GM19324 (cell line): Measurements from ENCODE around the gene ADCY7.
"Not testable (repeated sequence)": the region's sequence is repeated elsewhere in the genome, so short reads cannot be mapped to it uniquely, and the experiment has no call there.

Source experiments
- ATAC-seq: cut with Tn5 transposase; IDR thresholded peaks from one replicate; pipeline ENCODE4 v1.9.1; 2021; ENCODE audit warnings: mild to moderate bottlenecking, moderate library complexity; ENCODE audit not compliant: unreplicated experiment, low FRiP score

Gene ADCY7

DNA sequence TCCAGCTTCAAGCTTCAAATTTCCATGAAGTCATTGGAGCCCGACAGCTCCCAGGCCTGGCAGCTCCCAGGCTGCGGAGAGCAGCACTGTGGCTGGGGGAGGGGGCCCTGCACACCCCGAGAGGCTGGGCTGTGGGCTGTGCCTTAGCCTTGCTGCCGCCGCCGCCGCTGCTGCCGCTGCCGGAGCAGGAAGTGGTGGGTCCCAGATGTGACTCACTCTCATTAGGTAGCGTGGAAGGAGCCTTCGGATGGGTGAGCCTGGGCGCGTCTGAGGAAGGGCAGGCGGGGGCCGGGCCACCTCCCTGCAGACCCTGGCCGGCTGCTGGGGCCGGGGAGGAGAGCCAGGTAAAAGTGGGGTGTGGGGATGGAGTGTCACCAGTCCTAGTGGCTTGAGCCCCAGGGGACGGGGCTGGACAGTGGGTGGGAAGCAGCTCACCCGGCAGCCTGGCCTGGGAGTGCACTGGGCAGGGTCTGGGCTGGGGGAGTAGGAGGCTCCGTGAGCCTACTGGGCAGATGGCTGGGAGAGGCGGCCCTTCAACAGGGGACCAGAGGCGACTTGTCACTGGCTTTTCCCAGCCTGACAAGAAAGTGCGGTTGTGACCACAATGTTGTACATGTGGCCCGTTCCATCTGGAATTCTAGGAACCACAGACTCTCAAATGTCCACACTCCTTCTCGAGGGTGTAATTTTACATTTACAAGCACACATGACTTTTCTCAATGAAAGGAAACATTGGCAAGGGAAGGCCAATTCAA, at the start of gene ADCY7:
ADCY7 (plus strand) TSS at position 215 of the 755 bp plus-strand sequence. CDS start 21,629 bp downstream, outside the sequence.
- peak; percentile 76 for ATAC-seq

DNA sequence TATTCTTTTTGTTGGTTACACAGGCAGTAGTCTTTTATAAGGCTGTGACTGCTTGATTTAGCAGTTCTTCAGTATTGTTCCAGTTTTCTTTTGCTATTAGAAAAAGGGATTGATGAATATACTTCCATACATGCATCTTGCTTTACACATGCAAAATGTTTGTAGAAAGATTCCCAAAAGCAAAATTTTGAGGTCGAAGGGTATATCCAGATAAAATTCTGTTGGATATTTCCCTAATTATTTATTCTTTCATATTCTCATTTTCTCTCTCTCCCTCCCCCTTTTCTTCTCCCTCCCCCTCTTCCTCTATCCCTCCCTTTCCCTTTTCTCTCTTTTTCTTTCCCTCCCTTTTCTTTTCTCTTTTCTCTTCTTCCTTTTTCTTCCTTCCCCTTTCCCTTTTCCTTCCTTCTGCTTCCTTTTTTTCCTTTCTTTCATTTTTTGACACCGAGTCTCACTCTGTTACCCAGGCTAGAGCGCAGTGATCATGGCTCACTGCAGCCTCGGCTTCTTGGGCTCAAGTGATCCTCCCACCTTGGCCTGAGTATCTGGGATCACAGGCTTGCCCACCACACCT, 46.9 kb upstream of the ADCY7 start:
- no peak for ATAC-seq

DNA sequence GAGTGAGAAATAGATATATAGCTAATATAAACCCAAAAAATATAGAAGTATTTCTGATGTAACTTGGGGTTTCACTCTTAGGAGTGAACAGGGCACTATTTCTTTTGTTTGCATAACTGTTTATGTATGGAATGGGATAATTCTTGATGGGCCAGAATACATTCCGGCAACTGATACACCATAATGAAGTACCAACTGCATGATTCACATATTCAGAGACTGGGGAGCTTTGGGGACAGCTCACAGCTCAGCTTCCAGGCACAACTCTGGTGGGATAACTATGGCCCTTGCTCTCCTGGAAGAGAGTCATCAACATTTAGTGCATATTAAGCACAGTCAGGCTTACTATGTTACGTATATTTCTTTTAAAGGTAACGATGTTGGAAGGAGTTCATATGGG, 42.1 kb upstream of the ADCY7 start:
- ATAC-seq = no peak

DNA sequence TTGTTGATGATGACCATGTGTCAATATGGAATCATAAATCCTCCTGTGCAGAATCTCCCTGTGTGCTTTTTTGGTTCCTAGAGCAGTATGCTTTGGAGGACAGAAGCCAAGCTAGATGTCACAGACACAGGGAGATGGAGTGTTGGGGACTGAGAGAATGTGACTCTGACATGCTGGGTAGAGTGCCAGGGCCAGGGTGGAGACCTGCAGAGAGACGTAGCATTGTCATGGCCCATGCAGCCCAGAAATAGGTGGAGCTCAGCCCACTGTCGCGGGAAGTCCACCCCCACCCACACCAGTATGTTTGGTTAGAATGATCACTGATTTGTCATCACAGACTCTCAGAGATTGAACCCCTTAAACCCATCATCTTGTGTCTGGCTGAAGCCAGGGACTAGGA, 39.2 kb upstream of the ADCY7 start:
- ATAC-seq = no peak

DNA sequence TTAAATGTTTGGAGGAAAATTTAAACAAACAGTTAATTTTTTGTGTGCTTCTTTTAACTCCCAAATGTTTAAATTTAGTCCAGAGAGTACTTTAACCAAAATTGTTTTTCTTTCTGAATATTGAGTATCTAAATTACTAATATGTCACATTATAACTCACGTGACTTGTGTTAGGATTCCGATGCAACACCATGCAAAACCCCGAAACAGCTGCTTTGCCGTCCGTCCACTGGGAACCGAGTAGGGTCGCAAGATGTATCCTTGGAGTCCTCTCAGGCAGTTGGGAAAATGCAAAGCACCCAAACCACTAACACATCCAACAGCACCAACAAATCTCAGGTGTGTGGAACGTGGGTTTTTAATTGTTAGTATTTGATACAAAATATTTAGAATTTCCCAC, 38.7 kb upstream of the ADCY7 start:
- ATAC-seq = no peak

DNA sequence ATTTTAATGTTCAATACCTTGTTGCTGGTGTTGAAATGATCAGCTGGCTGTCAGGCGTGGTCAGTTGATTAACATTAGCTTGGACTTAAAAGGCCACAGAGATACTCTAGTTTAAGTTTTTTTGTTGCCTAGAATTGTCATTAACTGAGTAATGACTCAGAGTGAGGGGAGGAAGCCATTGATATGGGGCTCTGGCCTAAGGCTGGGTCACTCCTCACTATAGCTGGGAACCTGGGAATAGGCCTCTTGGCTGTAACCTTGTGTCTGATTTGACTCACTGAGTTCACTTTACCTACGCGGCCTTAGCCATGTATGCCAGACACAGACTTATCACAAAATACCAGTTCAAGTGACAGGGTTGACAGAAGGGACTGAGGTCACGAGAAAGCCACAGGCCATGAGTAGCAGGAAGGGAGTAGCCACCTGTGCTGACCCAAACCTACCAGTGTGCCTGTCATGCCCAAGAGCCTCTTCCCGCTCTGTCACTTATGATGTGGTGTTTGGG, 37.9 kb upstream of the ADCY7 start:
- ATAC-seq = no peak

DNA sequence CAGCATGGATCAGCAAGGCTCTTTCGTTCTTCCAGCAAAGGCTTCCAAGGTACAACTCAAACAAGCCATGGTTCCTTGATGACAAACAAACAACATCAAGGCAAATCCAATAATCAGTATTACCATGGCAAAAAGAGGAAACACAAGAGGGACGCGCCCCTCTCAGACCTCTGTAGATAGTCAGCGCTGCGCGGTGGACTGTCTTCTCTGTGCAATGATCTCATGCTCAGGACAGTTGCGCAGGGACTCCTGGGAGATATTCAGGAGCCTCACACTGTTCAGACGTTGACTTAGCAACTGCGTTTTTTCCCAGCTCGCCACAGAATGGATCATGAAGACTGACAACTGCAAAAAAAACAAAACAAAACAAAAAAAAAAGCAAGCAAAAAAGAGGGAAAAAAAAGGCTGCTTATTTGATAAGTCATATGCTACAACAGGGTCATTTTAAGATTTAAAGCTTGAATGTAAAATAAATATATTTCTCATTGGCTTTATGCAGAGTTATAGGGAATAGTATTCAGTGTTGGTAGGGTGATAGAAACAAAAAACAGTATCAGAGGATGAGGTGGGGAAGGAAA, 37.1 kb upstream of the ADCY7 start:
- ATAC-seq = no peak

DNA sequence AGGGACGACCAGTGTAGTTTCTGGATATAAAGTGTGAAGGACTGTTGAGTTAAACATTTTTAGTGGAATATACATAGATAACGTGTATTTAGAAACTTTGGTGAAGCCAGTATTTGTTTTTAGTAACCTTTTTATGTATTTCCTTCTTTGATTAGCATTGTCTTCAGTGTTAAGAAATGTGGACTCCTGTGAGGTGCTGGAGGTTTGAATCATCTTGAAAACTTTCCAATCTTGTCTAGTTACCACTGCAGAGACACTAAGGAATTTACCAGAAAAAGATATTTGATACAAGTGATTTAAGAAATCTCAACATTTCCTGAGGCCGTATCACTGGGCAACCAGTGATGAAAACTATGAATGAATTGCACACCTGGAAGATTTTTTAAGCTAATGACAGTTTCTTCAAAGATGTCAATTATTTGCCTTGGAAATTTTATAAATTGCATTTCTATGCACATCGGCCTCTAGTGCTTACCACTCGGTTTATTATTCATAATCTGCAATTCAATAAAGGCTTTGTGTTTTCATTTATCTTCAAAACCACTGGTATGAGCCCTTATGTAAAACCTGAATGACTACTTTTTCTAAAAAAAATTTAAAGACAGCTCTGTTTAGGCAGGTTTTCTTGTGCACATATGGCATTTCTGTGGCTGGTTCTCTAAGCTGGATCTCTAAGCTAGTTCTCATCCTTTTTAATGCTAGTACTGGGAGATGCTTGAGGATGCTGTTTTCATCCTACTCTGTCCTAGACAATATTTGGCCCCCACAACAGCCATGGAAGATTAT, 31.4 kb upstream of the ADCY7 start:
- ATAC-seq = no peak

DNA sequence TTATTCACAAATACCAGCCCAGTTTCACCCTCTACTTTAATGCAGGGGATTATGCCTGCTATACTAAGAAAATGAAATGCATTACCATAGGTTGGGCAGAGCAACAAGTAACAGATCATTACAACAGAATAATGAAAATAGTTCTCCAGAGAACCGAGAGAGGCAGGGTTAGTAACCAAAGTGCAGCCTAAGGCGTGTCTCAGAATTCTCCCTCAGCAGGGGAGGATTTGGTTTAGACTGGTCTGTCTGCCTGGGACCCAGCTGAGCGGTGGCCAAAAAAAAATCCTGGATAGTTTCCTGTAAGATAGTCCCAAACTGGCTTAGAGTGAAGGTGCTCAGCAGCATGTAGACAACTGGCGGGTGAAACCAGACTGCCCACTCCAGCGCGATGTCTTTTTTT, 30.8 kb upstream of the ADCY7 start:
- ATAC-seq = no peak

DNA sequence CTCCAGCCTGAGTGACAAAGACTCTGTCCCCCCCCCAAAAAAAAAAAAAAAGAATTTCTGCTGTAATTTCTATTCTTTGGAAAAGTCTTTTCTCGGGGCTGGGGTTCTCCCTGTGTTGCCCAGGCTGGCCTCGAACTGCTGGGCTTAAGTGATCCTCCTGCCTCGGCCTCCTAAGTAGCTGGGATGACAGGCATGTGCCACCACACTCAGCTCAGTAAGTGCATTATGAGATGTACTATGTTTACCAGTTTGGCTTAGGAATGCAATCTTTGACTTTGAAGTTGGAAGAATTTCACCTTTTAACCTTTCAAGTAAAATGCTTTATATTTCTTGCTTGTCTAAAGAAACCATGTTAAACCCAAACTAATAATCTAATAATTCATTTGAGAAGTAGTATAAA, 28.0 kb upstream of the ADCY7 start:
- no peak for ATAC-seq

DNA sequence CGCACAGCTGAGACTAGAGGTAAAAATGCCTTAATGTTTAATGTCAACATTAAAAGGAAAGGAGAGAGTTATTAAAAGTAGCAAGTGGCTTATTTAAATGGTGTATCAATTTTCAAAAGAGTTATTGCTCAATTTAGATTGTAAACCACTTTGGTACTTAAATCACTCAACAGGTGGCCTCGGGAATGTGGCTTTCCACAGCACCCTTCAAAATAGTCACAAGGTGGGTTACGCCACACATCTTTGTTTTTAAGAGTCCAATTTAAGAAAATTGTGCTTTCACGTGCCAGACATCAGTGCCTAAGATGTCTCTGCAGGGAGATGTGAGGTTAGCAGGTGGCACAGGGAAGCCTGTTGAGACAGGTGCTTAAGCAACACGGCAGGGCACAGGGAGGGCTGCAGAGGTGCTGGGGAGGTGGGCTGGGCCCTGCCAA, 27.5 kb upstream of the ADCY7 start:
- no peak for ATAC-seq

DNA sequence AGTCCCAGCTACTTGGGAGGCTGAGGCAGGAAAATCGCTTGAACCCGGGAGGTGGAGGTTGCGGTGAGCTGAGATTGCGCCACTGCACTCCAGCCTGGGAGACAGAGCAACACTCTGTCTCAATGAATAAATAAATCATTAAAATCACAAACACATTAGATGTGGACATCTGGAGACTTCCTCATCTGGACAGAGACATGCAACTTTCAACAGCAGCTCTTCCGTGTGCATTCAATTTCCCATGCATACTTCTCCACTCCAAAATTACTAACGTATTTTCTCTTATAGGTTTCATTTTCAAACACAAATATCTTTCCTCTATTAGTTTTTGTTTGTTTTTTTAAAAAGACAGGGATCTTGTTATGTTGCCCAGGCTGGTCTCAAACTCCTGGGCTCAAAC, 23.3 kb upstream of the ADCY7 start:
- not testable (repeated sequence) for ATAC-seq

DNA sequence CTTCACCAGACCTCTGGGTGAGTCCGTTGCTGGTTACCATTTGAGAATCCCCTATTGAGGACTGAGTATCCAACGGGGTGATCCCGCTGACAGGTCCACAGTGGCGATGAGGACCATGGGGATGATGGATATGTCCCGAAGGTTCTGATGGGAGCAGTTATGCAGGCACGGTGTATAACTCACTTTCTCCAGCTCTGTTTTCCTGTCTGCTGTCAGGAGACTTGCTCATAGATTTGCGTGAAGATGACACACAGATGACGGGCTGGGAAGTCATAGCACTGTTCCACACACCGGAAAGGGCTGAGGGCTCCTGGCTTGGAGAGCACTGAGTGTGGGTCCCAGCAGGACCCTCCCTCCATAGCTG, 22.2 kb upstream of the ADCY7 start:
- no peak for ATAC-seq

DNA sequence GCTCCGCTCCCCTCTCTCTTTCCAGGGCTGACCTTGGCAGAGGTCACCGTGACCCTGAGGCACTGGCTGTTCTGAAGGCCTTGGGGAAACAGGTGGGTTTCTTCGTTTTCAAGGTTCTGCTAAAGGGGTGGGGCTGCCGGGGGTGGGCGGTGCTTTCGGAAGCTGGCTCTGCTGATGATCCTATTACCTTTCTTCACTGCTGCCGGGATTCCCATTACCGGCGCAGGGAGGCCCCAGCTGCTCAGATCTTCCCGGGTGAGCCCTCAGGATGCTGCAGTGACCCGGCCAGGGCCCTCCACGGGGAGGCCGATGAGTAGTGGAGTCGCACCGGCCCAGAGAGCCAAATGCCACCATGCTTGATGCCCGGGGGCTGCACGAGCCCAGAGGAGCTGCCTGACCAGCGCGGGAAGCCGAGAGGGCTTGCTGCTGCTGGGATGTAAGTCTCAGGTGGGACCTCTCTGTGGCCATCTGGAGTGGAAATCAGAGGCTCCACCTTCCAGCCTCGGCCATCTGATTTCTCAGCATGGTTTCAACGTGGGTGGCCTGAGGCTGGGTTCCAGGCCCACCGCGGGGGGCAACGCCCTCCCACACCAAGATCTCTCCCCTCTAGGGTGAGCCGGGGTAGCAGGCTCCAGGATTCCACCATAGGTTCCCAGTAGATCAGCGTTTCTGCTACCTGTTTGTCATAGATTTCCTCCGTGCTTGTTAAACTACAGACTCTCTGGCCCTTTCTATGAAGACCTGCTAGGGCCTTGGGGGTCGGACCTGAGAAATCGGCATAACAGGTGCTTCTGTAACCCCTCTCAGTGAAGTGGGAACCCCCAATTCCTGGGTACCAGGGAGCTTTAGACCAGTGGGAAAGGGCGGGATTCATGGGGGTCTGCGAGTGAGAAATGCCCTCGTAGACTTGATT, 21.6 kb upstream of the ADCY7 start:
- no peak for ATAC-seq

DNA sequence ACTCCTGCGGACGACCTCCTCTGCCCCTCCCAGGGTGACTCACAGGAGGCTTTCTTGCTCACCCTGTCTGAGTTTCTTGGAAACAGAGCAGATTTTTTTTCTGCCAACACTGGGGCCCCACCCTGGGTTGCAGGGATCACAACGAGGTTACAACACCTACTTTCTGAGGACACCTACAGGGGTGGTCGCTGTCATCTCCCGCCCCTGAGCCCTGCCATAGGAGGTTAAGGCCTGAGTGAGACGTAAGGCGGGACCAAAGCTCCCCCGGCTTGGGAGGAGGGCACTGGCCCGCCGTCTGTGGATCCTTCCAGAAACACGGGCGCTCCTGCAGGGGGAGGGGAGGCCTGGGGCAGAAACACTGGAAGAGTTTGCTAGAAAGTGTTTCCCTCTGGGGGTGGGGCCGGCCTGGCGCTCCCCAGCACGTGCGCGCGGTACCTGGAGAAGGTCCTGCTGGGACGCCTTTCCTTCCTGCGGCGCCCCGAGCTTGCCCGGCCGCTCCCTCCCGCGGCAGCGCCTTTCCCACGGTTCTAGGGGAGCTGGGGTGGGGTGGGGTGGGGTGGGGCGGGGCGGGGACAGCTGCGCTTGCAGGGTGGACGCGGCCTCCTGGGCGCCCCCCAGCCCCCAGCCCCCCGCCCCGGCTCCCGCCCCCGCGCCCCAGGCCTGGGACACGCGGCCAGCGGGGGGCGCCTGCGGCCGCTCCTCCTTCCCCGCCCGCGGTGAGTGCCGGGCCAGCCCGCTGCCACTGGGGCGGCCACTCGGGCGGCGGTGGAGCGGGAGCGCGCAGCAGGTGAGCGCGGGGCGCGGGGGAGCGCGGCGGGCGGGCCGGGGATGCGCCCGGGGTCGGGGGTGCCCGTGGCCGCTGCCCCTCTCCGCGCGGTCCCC, 20.7 kb upstream of the ADCY7 start:
- peak; percentile 76 for ATAC-seq

DNA sequence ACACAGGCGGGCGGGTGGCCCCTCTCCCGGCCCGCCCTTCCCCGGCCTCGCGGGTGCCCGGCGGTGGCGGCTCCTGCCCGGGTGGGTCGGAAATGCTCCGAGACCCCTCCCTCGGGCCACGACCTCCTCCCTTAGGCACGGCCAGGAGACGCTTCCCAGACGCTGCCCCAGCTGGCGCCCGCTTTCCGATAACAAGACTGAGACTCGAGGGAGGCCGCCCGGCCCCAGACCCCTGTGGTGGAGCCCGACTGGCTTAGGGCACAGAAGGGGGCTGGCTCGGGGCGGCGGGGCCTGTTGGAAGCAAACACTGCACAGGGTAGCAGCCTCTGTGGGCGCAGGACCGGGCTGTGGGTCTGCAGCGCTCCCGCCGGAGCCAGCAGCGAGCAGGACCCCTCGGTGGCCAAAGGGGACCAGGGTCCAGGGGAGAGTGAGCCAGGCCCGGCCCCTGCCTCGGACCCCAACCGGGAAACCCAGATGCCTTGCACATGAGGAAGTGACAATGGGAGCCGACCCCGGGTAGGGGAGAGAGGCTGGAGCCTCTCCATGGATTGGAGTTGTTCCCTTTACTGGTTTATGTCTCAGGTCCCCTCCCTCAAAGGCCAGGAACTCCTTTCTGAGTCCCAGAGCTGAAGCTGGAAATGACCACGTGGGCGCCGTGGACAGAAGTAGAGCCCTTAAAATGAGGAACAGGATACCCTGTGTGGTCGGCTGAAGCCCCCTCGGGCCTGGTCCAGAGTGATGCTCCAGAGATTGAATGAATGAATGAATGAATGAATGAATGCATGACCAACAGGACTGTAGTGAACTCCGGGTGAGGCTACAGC, 19.8 kb upstream of the ADCY7 start:
- ATAC-seq = no peak

DNA sequence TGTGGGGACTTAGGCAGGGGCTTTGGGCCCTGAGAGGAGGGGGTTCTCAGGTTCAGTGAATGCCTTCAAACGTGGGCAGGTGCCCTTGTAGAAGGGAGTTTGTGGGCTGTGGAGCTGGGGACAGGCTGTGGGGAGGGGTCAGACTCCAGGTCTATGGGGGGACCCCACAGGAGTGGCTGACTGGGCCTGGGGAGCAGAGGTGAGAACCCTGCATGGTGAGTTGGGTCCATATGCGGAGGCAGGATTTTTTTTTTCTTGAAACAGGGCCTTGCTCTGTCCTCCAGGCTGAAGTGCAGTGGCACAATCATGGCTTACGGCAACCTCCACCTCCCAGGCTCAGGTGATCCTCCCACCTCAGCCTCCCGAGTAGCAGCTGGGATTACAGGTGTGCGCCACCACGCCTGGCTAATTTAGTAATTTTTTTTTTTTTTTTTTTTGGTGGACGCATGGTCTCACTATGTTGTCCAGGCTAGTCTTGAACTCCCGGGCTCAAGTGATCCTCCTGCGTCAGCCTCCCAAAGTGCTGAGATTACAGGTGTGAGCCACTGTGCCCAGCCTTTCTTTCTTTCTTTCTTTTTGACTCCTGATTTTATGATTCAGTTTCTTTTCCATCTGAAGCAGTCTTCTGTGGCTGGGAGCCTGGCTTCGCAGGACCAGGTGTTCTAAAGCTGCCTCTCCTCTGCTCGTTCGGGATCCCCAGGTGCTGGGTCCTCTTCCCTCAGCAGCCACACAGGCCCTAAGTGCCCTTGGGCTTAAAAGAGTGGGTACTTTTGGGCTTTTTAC, 19.0 kb upstream of the ADCY7 start:
- no peak for ATAC-seq
